Upper lobe of left lung (tissue), 4 donors: ENCODE results near the gene PHEX.

Experiments used
- CTCF ChIP-seq, 6 experiments: fragments of 450-650 bp in 4 of 6; fragments of 200-600 bp in 2 of 6; sonication (generic) in 2 of 6; IDR thresholded peaks; one replicate each; pipeline ENCODE4 v1.5.1; 2016 to 2019; ENCODE audit warnings: antibody characterized with exemption in 6 of 6
- EP300 ChIP-seq, 4 donors: sonication (generic); formaldehyde crosslinking; IDR thresholded peaks; one replicate each; pipeline ENCODE4 v1.5.1; 2017; ENCODE audit warnings: antibody characterized with exemption in 4 of 4, control low read depth in 2 of 4
- POLR2A ChIP-seq, 4 donors: fragments of 450-650 bp; IDR thresholded peaks; one replicate each; pipeline ENCODE4 v1.5.1; 2016 to 2017; ENCODE audit warnings: antibody characterized with exemption in 4 of 4, mild to moderate bottlenecking in 2 of 4
- POLR2AphosphoS5 ChIP-seq, 2 donors: sonication (generic); formaldehyde crosslinking; IDR thresholded peaks; one replicate each; pipeline ENCODE4 v1.5.1; 2017; ENCODE audit warnings: antibody characterized with exemption in 2 of 2

- TF ChIP-seq CTCF (IDR thresholded peaks at IDR 0.05), result no peak
- no peak for TF ChIP-seq POLR2A (IDR thresholded peaks at IDR 0.05)
- TF ChIP-seq POLR2AphosphoS5 (IDR thresholded peaks at IDR 0.05), result no peak
- TF ChIP-seq EP300 (IDR thresholded peaks at IDR 0.05), result no peak
Observed at GRCh38 chrX:22163326-22163725, 131.2 kb downstream of the PHEX start.
